Ovary (tissue), 9 donors: ENCODE results near the gene VPS8. TPM values are rescaled to one million over a fixed set of nuclear protein-coding genes. Genes with fewer than 3 reads are reported as not detected.

ENCODE experiments used
- DNase-seq, 5 donors: peaks; one replicate each; pipeline ENCODE4 v3.0.0-alpha.2; 2019 to 2020
- H3K27ac ChIP-seq, 2 donors: fragments of 200-600 bp; one replicate each; pipeline versions ENCODE4 v1.5.1 to v1.8.0; 2019 to 2022
- H3K27me3 ChIP-seq: fragments of 200-600 bp; one replicate; pipeline ENCODE4 v1.8.0; 2022
- H3K36me3 ChIP-seq: fragments of 200-600 bp; sonication (generic); one replicate; pipeline ENCODE4 v1.5.1; 2019
- H3K4me1 ChIP-seq: one replicate; pipeline ENCODE4 v1.8.1; 2013; ENCODE audit warnings: mild to moderate bottlenecking, moderate library complexity; ENCODE audit not compliant: insufficient read depth
- H3K4me3 ChIP-seq: fragments of 200-600 bp; sonication (generic); one replicate; pipeline ENCODE4 v1.5.1; 2017
- H3K9me3 ChIP-seq, 2 donors: fragments of 200-600 bp in 1 of 2; sonication (generic) in 1 of 2; one replicate each; pipeline versions ENCODE4 v1.5.1 to v1.8.1; 2013 to 2019; ENCODE audit warnings: mild to moderate bottlenecking in 1 of 2, moderate library complexity in 1 of 2
- CTCF ChIP-seq, 3 donors: fragments of 450-650 bp in 2 of 3; fragments of 200-600 bp in 1 of 3; IDR thresholded peaks; one replicate each; pipeline versions ENCODE4 v1.5.1 to v1.8.0; 2016 to 2022; ENCODE audit warnings: antibody characterized with exemption in 3 of 3, mild to moderate bottlenecking in 1 of 3
- EP300 ChIP-seq: sonication (generic); formaldehyde crosslinking; IDR thresholded peaks from one replicate; pipeline ENCODE4 v1.6.1; 2017; ENCODE audit warnings: antibody characterized with exemption
- POLR2A ChIP-seq: fragments of 450-650 bp; IDR thresholded peaks from one replicate; pipeline ENCODE4 v1.6.1; 2017; ENCODE audit warnings: antibody characterized with exemption, mild to moderate bottlenecking, moderate library complexity
- WGBS, 3 donors: extraction: QIAGEN DNeasy Blood & Tissue Kit in 1 of 3; methylation state at CpG; one replicate each; pipeline versions ENCODE4 v1.1.5 to v1.1.7; 2013 to 2017; 5-methylcytosine and 5-hydroxymethylcytosine counted together
- intact Hi-C, 4 donors: fragments of 100-400 bp; cut with DNase I; formaldehyde crosslinking; loops; one replicate each; pipeline versions ENCODE4 v1.11.0 to v1.15.1; 2022 to 2023
- polyA plus RNA-seq, 2 donors: library from polyadenylated mRNA; stranded (reverse); fragments of 200-250 nt in 1 of 2; fragments of 350-450 nt in 1 of 2; fragmentation: Illumina TruSeq in 1 of 2; extraction: RNeasy Lipid Tissue Mini Kit (QIAGEN cat#74804) in 1 of 2; gene quantifications; one replicate each; pipeline ENCODE4 v1.2.3, GENCODE V29; 2013 to 2014
- total RNA-seq, 7 donors: library from RNA; depleted of rRNA in 2 of 7; stranded (reverse); fragments of >200 nt in 2 of 7; fragmentation: NEBNext Ultra II Directional in 3 of 7; extraction: Animal tissue kit (Norgen Biotek cat#: 25700) in 3 of 7; gene quantifications; one replicate each; pipeline versions ENCODE4 v1.1.0 to v1.2.4, GENCODE V29; 2016 to 2023
- donor health status: DM: no; HTN: no; CAD: no; lungs with moderate emphysema.
- donor health status: DM: no; HTN: no; CAD: no.
- donor health status: Bipolar disorder and iron deficiency.
- donor health status: DM: yes; HTN: yes; CAD: no.
- donor health status: DM: no; HTN: no; CAD: no.
- donor health status: DM: yes; HTN: yes; CAD: no.

VPS8 gene
- total and polyA plus RNA-seq, 9 donors: 15.0 to 58.8 (median 42.7) TPM

DNA sequence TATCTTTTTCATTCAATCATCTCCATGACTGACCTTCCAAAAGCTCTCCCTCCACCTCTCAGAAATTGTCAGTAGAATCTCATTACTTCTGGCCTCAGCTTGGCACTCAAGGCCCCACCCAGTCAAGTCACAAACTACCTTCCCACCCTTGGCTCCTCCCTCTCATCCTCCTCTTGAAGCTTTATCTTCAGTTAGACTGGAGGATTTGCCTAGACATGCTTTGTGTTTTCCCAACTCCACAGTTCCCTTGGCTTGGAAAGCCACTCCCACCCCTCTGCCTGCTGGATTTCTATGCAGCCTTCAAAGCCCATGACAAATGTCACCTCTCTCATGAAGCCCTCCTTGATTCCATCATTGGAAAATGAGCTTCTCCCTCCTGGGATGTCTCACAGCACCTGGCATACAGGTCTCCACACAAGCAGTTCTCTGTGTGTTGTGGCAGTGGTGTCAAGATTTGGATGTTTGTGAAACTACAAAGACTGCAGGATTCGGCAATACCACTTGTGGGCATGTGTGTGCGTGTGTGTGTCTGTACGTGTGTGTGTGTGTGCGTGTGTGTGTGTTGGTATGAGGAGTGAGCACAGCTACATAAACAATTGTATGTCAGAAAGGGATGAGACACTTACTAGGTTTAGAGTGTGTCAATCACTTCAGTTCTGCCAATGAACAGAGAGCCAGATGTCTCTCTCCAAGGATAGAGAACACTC is 45.3 kb upstream of the VPS8 start:
- H3K27me3 ChIP-seq: no peaks in the 10 kb centered on the region
- no peaks in the 10 kb centered on the region for H3K36me3 ChIP-seq
- WGBS, 3 donors: 83 to 91% (median 90%) methylated on average over 4 of the region's 4 CpGs
- no peak overlapping the region for H3K4me3 ChIP-seq
- H3K4me1 ChIP-seq: no peaks in the 10 kb centered on the region
- no peak overlapping the region for H3K27ac ChIP-seq
- H3K9me3 ChIP-seq: no peaks in the 10 kb centered on the region
- DNase-seq: no peak
- intact Hi-C loops: loop anchor here in 1 of 4 donors (10.0 kb wide), 2 partner anchors 52 to 392 kb away; partner anchors contain the start of genes MAGEF1 and THPO
- TF ChIP-seq POLR2A (no peak), EP300 (no peak), CTCF (IDR thresholded peaks at IDR 0.05) (no peak)

- Histone ChIP-seq H3K4me1 (no peaks in the 10 kb centered on the region), H3K4me3 (no peak overlapping the region), H3K9me3 (no peaks in the 10 kb centered on the region), H3K27ac (no peak overlapping the region), H3K36me3 (no peaks in the 10 kb centered on the region), H3K27me3 (no peaks in the 10 kb centered on the region)
- intact Hi-C loops: loop anchor here in 1 of 4 donors (10.0 kb wide), 2 partner anchors 53 to 393 kb away; partner anchors contain the start of genes MAGEF1 and THPO
- no peak for DNase-seq
- TF ChIP-seq CTCF (IDR thresholded peaks at IDR 0.05): no peak
- no peak for TF ChIP-seq EP300
- no peak for TF ChIP-seq POLR2A
- WGBS, 3 donors: 82 to 91% (median 85%) methylated on average over 12 of the region's 12 CpGs
These were observed 44.6 kb upstream of the VPS8 start for GRCh38 chr3:184767377-184767776.

- peak in 1 of 5 donors; percentile 11 for DNase-seq
- intact Hi-C loops: loop anchor here in 1 of 4 donors (10.0 kb wide), 2 partner anchors 55 to 395 kb away; partner anchors contain the start of genes MAGEF1 and THPO
- Histone ChIP-seq H3K4me1 (no peaks in the 10 kb centered on the region), H3K4me3 (no peak overlapping the region), H3K9me3 (no peaks in the 10 kb centered on the region), H3K27me3 (no peaks in the 10 kb centered on the region), H3K27ac (no peak overlapping the region), H3K36me3 (no peaks in the 10 kb centered on the region)
- WGBS, 3 donors: 91 to 92% (median 91%) methylated on average over 26 of the region's 26 CpGs
- TF ChIP-seq CTCF (IDR thresholded peaks at IDR 0.05) (no peak), EP300 (no peak), POLR2A (no peak)
These were observed 42.4 kb upstream of the VPS8 start for GRCh38 chr3:184769382-184770170.

GRCh38 chr3:184770541-184770940 is 41.4 kb upstream of the VPS8 start:
- Histone ChIP-seq H3K4me3 (no peak overlapping the region), H3K27me3 (no peaks in the 10 kb centered on the region), H3K4me1 (no peaks in the 10 kb centered on the region), H3K36me3 (no peaks in the 10 kb centered on the region), H3K27ac (no peak overlapping the region), H3K9me3 (no peaks in the 10 kb centered on the region)
- WGBS, 3 donors: 95 to 100% (median 96%) methylated on average over 3 to 12 of the region's 12 CpGs
- TF ChIP-seq POLR2A: no peak
- no peak for TF ChIP-seq EP300
- TF ChIP-seq CTCF (IDR thresholded peaks at IDR 0.05): no peak
- intact Hi-C loops: no loop called here
- peak in 1 of 5 donors; percentile 35 for DNase-seq
